ENCODE results near the gene GNB1L. TPM values are rescaled to one million over a fixed set of nuclear protein-coding genes. Genes with fewer than 3 reads are reported as not detected.

GNB1L gene
- total RNA-seq, 1 donor from 2014 or later: 7.0 TPM

- no peak for DNase-seq (ENCODE audit: low read depth)
- no peak for TF ChIP-seq CTCF (IDR thresholded peaks at IDR 0.05; ENCODE audit: insufficient read depth, low read length, poor library complexity, severe bottlenecking)
- no peaks in the 10 kb centered on the region for H3K27me3 ChIP-seq (ENCODE audit: control insufficient read depth, insufficient read depth, low read length)
- H3K36me3 ChIP-seq (ENCODE audit: control insufficient read depth, insufficient read depth, low read length): no peaks in the 10 kb centered on the region
- H3K4me3 ChIP-seq (ENCODE audit: low read depth, low read length): no peak overlapping the region
Observed at GRCh38 chr22:19821523-19822300, 33.0 kb downstream of the GNB1L start.

- Histone ChIP-seq H3K27me3 (ENCODE audit: control insufficient read depth, insufficient read depth, low read length) (no peaks in the 10 kb centered on the region), H3K36me3 (ENCODE audit: control insufficient read depth, insufficient read depth, low read length) (no peaks in the 10 kb centered on the region), H3K4me3 (ENCODE audit: low read depth, low read length) (no peak overlapping the region)
- DNase-seq (ENCODE audit: low read depth): no peak
- TF ChIP-seq CTCF (IDR thresholded peaks at IDR 0.05; ENCODE audit: insufficient read depth, low read length, poor library complexity, severe bottlenecking): no peak
Observed at GRCh38 chr22:19820880-19821522, 33.7 kb downstream of the GNB1L start.

- DNase-seq (ENCODE audit: low read depth): no peak
- no peak for TF ChIP-seq CTCF (IDR thresholded peaks at IDR 0.05; ENCODE audit: insufficient read depth, low read length, poor library complexity, severe bottlenecking)
- no peaks in the 10 kb centered on the region for H3K36me3 ChIP-seq (ENCODE audit: control insufficient read depth, insufficient read depth, low read length)
- no peaks in the 10 kb centered on the region for H3K27me3 ChIP-seq (ENCODE audit: control insufficient read depth, insufficient read depth, low read length)
- no peak overlapping the region for H3K4me3 ChIP-seq (ENCODE audit: low read depth, low read length)
Observed at GRCh38 chr22:19819911-19820879, 34.5 kb downstream of the GNB1L start.

GRCh38 chr22:19819208-19819910, 35.3 kb downstream of the GNB1L start:
- H3K4me3 ChIP-seq (ENCODE audit: low read depth, low read length): no peak overlapping the region
- no peaks in the 10 kb centered on the region for H3K36me3 ChIP-seq (ENCODE audit: control insufficient read depth, insufficient read depth, low read length)
- no peaks in the 10 kb centered on the region for H3K27me3 ChIP-seq (ENCODE audit: control insufficient read depth, insufficient read depth, low read length)
- TF ChIP-seq CTCF (IDR thresholded peaks at IDR 0.05; ENCODE audit: insufficient read depth, low read length, poor library complexity, severe bottlenecking): no peak
- DNase-seq (ENCODE audit: low read depth): no peak

GRCh38 chr22:19818324-19819207, 36.1 kb downstream of the GNB1L start:
- DNase-seq (ENCODE audit: low read depth): no peak
- no peak overlapping the region for H3K4me3 ChIP-seq (ENCODE audit: low read depth, low read length)
- no peaks in the 10 kb centered on the region for H3K36me3 ChIP-seq (ENCODE audit: control insufficient read depth, insufficient read depth, low read length)
- TF ChIP-seq CTCF (IDR thresholded peaks at IDR 0.05; ENCODE audit: insufficient read depth, low read length, poor library complexity, severe bottlenecking): no peak
- H3K27me3 ChIP-seq (ENCODE audit: control insufficient read depth, insufficient read depth, low read length): no peaks in the 10 kb centered on the region
